Activated T-helper 2 cell treated with anti-CD3 and anti-CD28 coated beads, Interferon-gamma antibody, Interleukin-2, Interleukin-4, amounts not matched to agents 10 μg/mL and 5 μg/mL and 100 μg/mL, durations not matched to agents 14 hours and 24 hours and 36 hours (primary cell): ENCODE measurements around the gene ITGB1BP1. TPM values are rescaled to one million over a fixed set of nuclear protein-coding genes. Genes with fewer than 3 reads are reported as not detected.

Experiments used
- DNase-seq: peaks from one replicate; pipeline ENCODE4 v3.0.0; 2021; ENCODE audit warnings: low spot score
- H3K27ac Mint-ChIP-seq: one replicate; pipeline ENCODE4 v1.8.0; 2021; ENCODE audit warnings: mixed read lengths
- H3K27me3 Mint-ChIP-seq: one replicate; pipeline ENCODE4 v1.8.0; 2021; ENCODE audit warnings: low read depth, mixed read lengths
- H3K36me3 Mint-ChIP-seq: one replicate; pipeline ENCODE4 v1.8.0; 2021; ENCODE audit warnings: low read depth, mixed read lengths
- H3K4me1 Mint-ChIP-seq: one replicate; pipeline ENCODE4 v1.8.0; 2021; ENCODE audit warnings: low read depth, mixed read lengths
- H3K4me3 Mint-ChIP-seq: one replicate; pipeline ENCODE4 v1.8.0; 2021; ENCODE audit warnings: low read depth, mild to moderate bottlenecking, moderate library complexity, mixed read lengths
- H3K9me3 Mint-ChIP-seq: one replicate; pipeline ENCODE4 v1.8.0; 2021; ENCODE audit warnings: mixed read lengths
- intact Hi-C: fragments of 100-400 bp; cut with micrococcal nuclease; formaldehyde crosslinking; loops from one replicate; pipeline ENCODE4 v1.15.1; 2023
- total RNA-seq: library from RNA; stranded (reverse); gene quantifications from 2 replicates; pipeline ENCODE4 v1.2.3, GENCODE V29; 2022

Gene ITGB1BP1
- total RNA-seq, 1 donor from 2014 or later, result 128 TPM

DNA sequence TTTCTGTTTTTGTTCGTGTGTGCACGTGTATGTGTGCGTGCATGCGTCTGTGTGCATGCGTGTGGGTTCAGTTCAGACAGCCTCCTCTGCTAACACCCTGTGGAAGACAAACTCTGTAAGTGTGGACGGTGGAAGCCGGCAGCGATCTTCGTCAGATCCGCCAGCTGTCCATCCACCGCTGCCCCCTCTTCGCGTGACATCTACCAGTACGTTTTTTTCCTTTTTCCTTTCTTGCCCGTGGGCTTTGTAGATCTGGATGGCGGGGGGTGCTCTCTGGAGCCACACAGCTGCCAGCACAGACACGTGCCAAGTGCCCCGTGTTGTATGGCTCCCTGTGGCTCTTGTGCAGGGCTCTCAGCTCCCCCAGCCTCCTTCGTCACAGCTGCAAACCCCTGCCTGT lies 32.3 kb downstream of the ITGB1BP1 start:
- H3K27me3 Mint-ChIP-seq, result no peaks in the 10 kb centered on the region
- no peaks in the 10 kb centered on the region for H3K36me3 Mint-ChIP-seq
- intact Hi-C loops, result no loop called here
- H3K4me1 Mint-ChIP-seq, result no peaks in the 10 kb centered on the region
- no peak overlapping the region for H3K4me3 Mint-ChIP-seq
- H3K9me3 Mint-ChIP-seq, result no peaks in the 10 kb centered on the region
- no peak for DNase-seq
- no peak overlapping the region for H3K27ac Mint-ChIP-seq

DNA sequence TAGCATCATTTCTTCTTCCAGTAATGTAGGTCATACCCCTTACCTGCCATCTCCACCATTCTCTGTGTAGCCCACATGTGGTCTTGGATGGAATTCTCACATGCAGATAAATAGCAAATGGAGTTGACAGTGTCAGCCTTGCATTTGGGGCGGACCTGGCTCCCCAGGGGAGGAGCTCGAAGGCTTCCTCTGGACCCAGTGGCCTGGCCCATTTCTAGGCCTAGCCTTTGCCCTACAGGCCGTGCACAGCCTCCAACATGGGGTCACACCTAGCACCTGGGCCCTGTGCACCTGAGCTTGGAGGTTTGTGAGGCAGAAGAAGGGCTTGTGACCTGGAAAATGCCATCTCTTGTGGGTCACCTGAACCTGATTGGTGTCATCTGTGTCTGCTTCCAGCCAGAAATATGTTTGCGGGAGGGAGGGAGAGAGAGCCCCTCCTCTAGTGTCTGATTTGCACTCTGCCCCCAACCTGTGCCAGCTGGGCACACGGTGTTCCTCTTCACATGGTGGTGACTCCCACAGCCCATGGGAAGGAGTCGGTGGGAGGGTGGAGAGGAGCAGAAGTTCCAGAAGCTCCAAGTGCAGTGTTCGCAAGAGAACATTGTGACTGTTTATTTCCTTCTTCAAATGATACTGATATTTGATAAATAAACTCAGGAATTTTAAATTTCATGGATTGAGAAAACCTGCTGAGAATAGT lies 33.0 kb downstream of the ITGB1BP1 start:
- no peak overlapping the region for H3K4me3 Mint-ChIP-seq
- no peaks in the 10 kb centered on the region for H3K9me3 Mint-ChIP-seq
- H3K36me3 Mint-ChIP-seq, result no peaks in the 10 kb centered on the region
- intact Hi-C loops, result no loop called here
- H3K27me3 Mint-ChIP-seq, result no peaks in the 10 kb centered on the region
- no peaks in the 10 kb centered on the region for H3K4me1 Mint-ChIP-seq
- H3K27ac Mint-ChIP-seq, result no peak overlapping the region
- no peak for DNase-seq

DNA sequence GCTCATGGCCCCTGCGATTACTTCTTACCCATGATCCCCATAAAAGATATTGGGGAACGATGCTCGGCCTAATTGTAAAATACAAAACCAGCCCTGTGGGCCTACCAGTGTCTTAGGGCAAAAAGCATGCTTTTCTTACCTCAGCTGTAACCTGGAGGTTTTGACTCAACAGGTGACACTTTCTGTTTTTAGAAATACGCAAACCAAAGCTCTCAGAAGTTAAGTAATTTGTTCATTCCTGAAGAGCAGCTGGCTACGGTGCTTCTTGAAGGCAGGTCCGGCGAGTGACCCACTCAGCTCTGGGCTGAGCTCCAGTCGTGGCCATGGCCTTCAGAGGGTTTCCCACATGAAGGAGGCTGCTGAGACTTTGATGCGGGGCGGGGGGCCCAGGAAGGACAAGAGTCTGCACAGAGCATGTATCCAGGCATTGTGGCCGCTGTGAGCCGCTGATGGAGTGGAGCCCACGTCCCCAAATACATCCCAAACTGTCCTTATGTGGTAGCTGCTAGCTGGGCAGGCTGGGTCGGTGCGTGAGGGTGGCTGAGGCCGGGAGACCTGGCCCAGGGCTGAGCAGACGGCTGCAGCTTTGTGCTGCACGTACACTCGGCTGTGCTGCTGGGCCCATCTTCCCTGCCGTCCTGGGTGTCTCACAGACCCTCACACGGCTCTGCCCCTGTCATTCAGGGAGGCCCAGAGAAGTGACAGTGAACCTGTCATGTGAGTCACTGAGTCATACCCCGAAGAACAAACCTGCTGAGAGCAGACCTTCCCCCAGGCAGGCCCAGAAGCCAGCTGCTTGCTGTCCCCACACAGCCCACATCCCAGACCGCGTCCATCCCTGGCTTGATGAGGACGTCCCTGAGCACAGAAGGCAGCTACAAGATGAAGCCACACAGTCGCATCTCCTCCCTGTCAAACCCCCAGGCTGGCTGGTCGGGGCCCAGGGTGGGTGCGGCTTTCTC lies 34.1 kb downstream of the ITGB1BP1 start:
- H3K27ac Mint-ChIP-seq, result no peak overlapping the region

DNA sequence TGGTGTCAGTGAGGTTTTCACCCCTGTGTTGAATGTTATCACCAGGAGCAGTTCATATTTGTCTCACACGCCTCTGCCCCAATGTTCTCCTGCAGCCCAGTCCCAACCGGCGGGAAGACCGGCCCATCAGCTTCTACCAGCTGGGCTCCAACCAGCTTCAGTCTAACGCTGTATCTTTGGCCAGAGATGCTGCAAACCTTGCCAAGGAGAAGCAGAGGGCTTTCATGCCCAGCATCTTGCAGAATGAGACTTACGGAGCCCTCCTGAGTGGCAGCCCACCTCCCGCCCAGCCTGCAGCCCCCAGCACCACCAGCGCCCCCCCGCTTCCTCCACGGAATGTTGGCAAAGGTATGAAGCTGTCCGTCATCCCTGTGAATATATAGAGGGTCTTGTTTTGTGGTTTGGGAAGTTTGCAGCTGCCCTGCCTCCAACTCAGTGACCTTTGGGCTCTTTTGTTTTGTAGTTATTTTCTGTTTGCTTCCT lies 35.1 kb downstream of the ITGB1BP1 start:
- Mint-ChIP-seq H3K4me3 (no peak overlapping the region), H3K4me1 (no peaks in the 10 kb centered on the region), H3K27ac (no peak overlapping the region), H3K36me3 (no peaks in the 10 kb centered on the region), H3K9me3 (no peaks in the 10 kb centered on the region), H3K27me3 (no peaks in the 10 kb centered on the region)
- DNase-seq, result no peak
- intact Hi-C loops, result no loop called here

More for the DNA sequence above, 34.1 kb downstream of the ITGB1BP1 start:
- no peaks in the 10 kb centered on the region for H3K36me3 Mint-ChIP-seq
- no peaks in the 10 kb centered on the region for H3K4me1 Mint-ChIP-seq
- no peak for DNase-seq
- intact Hi-C loops, result no loop called here
- no peaks in the 10 kb centered on the region for H3K27me3 Mint-ChIP-seq
- H3K4me3 Mint-ChIP-seq, result no peak overlapping the region
- no peaks in the 10 kb centered on the region for H3K9me3 Mint-ChIP-seq

DNA sequence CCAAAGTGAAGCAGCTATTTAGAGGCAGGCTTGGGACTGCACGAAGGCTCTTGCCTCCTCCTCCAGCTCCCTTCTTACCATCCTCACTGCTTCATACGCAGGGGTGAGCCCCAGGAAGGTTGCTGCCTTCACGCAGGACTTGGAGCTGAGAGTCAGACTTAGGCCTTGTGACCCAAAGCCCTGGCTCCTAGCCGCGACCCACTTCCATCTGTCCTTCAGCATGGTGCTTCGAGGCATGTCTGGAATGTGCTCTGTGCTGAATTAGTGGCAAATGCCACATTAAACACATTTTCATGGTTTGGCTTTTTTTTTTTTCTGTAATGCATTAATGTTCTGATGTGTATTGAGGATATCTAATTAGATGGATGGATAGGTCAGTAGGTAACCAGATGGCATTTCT lies 37.5 kb downstream of the ITGB1BP1 start:
- no peak for DNase-seq
- intact Hi-C loops, result no loop called here
- no peaks in the 10 kb centered on the region for H3K9me3 Mint-ChIP-seq
- H3K4me1 Mint-ChIP-seq, result no peaks in the 10 kb centered on the region
- no peak overlapping the region for H3K4me3 Mint-ChIP-seq
- H3K27me3 Mint-ChIP-seq, result no peaks in the 10 kb centered on the region
- no peaks in the 10 kb centered on the region for H3K36me3 Mint-ChIP-seq
- no peak overlapping the region for H3K27ac Mint-ChIP-seq

DNA sequence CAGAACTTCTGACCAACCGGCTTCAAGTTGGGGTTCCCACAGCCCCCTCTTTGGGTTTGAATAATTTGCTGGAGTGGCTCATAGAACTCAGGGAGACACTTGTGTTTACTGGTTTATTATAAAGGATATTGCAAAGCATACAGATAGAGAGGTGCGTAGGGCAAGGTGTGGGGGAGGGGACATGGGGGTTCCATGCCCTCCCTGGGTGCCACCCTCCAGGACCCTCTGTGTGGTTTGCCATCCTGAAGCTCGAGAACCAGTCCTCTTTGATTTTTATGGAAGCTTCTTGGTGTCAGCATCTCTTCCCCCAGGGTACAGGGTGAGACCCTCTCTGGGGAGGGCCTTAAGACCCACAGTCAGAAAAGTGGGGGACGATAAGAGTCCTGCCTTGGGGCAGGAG lies 38.8 kb downstream of the ITGB1BP1 start:
- Mint-ChIP-seq H3K27ac (no peak overlapping the region), H3K4me1 (no peaks in the 10 kb centered on the region), H3K4me3 (no peak overlapping the region), H3K27me3 (no peaks in the 10 kb centered on the region), H3K9me3 (no peaks in the 10 kb centered on the region), H3K36me3 (no peaks in the 10 kb centered on the region)
- DNase-seq, result no peak
- intact Hi-C loops, result no loop called here

DNA sequence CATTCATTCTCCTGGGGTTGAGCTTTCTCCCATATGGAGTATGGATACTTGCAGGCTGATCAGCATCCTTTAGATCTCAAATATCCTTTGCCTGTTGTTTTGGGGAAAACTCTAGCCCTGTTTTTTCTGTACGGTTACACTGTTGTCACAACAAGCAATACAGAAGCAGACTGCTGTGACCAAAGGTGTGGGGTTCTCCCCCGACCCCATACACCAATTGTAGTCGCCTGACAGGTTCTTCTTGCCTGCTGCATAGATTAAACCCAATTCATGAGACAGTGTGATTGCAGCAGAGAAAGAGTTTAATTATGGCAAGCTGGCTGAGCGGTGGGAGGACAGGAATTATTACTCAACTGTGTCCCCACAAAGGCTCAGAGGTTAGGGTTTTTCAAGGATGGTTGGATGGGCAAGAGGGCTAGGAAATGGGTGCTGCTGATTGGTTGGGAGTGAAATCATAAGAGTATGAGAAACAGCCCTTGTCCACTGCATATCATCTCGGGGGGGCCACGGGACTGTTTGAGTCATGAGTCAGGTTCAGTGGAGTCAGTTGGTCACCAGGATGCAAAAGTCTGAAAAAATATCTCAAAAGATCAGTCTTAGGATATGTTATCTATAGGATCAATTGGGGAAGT lies 40.6 kb downstream of the ITGB1BP1 start:
- Mint-ChIP-seq H3K4me1 (no peaks in the 10 kb centered on the region), H3K27ac (no peak overlapping the region), H3K36me3 (no peaks in the 10 kb centered on the region), H3K9me3 (no peaks in the 10 kb centered on the region), H3K27me3 (no peaks in the 10 kb centered on the region), H3K4me3 (no peak overlapping the region)
- DNase-seq, result no peak
- intact Hi-C loops, result no loop called here

DNA sequence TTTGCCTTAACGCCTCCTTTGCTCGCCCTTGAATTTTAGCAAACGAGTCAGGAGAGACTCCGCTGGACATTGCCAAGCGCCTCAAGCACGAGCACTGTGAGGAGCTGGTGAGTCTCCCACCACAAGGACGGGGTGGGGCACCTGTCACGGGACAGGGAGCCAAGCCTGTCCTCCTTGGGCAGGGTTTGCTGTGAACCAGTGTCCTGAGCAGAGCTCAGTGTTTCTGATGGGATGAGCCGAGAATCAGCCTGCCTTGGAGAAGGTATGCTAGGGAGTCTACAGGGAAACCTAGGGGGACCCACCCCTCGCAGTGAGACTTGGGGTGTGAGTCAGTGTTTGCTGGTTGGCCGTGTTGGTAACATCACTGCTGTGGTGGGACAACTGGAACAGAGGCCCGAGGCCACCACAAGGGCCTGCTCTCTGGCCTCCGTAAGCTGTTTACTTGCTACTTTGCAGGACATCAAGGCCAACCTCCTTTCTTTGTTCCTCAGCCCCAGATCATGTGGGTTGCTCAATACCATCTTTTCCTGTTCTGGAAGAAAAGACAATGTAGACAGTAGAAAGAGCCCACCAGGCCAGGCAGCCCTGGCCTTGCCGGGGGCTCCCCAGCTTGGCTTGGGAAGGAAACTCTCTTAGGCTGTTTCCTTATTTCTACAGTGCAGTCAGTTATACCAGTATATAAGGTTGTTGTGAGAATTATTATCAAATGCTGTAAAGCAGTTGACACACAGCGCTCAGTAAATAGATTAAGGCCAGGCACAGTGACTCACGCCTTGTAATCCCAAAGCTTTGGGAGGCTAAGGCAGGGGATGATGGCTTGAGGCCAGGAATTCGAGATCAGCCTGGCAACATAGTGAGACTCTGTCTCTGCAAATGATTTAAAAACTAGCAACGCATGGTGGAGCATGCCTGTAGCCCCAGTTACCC lies 42.4 kb downstream of the ITGB1BP1 start:
- H3K27me3 Mint-ChIP-seq, result no peaks in the 10 kb centered on the region
- no peaks in the 10 kb centered on the region for H3K4me1 Mint-ChIP-seq
- intact Hi-C loops, result no loop called here
- H3K27ac Mint-ChIP-seq, result no peak overlapping the region
- no peak overlapping the region for H3K4me3 Mint-ChIP-seq
- H3K36me3 Mint-ChIP-seq, result no peaks in the 10 kb centered on the region
- DNase-seq, result no peak
- no peaks in the 10 kb centered on the region for H3K9me3 Mint-ChIP-seq

DNA sequence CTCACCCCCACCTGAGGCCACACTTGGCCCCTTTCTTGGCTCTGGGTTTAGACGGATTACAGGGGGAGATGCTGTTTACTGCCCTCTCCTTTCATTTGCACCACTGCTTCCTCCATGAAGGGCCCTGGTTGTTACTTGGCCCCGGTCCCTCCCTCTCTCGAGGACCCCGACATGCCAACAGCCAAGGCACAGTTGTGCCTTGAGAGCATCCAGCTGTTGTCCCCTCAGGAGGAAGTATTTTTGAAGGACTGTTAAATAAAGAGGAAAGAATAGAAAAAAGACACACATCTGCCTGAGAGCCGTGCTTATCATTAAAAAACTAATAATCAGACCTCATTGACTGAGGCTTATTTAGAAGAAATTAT lies 44.0 kb downstream of the ITGB1BP1 start:
- Mint-ChIP-seq H3K27me3 (no peaks in the 10 kb centered on the region), H3K4me1 (no peaks in the 10 kb centered on the region), H3K9me3 (no peaks in the 10 kb centered on the region), H3K36me3 (no peaks in the 10 kb centered on the region), H3K27ac (no peak overlapping the region), H3K4me3 (no peak overlapping the region)
- DNase-seq, result no peak
- intact Hi-C loops, result no loop called here

DNA sequence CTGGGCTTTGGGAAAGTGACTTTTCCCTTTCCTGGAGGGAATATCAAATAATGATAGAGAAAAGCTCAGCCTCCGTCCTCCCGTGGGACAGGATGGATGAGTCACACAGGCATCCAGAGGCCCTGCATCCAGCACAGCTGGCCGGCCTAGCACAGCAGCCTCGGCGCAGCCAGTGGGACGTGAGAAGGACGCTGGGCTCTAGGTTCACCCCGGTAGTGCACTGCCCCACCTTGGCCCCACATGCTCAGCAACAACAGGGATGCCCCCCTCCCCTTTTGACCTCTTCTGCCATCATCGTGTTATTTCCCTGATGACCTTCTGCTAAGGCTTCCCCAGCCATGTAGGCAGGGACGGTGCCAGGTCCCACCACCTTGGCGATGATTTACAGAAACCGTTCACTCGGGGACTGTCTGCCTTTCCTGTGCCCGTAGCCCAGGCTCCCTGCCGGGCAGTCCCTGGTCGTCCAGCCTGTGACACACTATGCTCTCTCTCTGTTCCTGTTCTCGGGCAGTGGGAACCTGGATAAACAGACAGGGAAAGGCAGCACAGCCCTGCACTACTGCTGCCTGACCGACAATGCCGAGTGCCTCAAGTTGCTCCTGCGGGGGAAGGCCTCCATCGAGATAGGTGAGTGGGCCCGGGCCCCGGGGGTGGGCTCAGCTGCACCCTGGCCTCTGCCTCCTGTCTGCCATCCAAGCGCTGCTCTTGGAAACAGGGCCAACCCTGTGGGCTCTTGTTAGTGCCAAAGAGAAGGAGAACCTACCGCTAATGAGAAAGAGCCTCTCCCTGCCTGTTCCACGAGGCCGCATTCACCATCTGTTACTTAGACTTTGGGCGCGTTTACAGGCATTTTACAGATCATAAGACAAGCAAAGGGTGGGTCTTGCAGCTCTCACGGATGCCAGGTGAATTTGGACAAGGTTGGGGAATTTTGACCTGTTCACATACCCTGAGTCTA lies 44.6 kb downstream of the ITGB1BP1 start:
- DNase-seq, result no peak

DNA sequence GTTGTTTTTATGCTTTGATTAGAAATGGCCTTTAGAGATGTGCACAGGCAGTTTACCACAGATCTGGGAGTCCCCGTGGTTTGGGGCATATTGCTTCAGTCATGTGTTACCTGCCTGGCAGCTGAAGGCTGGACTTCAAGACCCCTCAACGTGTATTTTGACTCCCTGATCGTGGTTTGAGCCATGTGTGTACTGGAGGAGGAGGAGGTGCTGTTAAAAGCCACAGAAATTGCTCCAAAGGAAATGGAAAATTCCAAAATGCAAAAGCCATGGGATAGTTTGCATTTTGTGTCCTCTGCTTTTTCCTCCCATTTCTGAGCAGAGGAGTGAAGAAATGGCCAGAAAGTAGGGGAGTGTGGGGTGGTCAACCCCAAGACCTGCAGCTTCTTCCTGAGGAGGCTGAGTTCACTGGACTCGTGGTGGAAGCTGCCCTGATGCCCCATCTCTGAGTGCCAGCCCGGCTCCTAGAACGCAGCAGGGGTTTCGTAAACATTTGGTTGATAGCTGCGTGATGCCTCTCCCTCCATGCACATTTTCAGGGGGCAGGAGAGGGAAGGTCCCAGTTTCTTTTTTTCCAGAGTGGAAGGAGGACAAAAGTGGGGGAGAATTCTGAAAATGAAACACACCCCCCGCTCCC lies 45.7 kb downstream of the ITGB1BP1 start:
- intact Hi-C loops, result no loop called here
- Mint-ChIP-seq H3K27me3 (no peaks in the 10 kb centered on the region), H3K27ac (no peak overlapping the region), H3K9me3 (no peaks in the 10 kb centered on the region), H3K4me1 (no peaks in the 10 kb centered on the region), H3K36me3 (no peaks in the 10 kb centered on the region), H3K4me3 (no peak overlapping the region)
- no peak for DNase-seq

More for the DNA sequence above, 44.6 kb downstream of the ITGB1BP1 start:
- Mint-ChIP-seq H3K9me3 (no peaks in the 10 kb centered on the region), H3K36me3 (no peaks in the 10 kb centered on the region), H3K27me3 (no peaks in the 10 kb centered on the region), H3K4me1 (no peaks in the 10 kb centered on the region), H3K4me3 (no peak overlapping the region), H3K27ac (no peak overlapping the region)
- intact Hi-C loops, result no loop called here
